ENCODE results near the gene LINS1.

Gene LINS1, protein sequence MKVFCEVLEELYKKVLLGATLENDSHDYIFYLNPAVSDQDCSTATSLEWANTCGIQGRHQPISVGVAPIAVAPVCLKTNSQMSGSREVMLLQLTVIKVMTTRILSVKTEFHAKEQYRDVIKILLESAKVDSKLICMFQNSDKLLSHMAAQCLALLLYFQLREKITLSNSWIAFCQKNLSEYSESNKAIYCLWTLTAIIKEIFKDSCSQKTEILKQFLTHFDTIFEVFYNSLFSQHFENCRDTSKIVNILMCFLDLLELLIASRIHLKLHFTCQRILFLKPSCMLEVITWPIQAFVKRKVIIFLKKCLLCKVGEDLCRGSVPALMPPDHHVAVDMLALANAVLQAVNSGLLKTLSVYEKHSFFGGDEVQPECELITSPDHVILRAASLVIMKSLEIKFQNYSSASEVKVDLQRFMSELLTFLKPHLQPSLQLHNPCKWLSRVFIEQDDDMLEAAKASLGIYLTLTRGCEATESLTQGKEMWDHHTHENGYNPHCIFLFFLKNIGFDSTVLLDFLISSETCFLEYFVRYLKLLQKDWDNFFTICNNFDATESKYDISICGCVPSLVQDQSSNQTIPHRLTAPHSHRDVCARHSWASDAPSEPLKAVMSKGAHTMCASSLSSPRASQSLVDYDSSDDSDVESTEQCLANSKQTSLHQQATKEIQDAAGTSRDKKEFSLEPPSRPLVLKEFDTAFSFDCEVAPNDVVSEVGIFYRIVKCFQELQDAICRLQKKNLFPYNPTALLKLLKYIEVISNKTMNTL

GRCh38 chr15:100602064-100602822 lies at the start of gene LINS1, which contains the start of gene ASB7:
TSS of gene LINS1 (minus strand) at chr15:100602184. CDS start at chr15:100580842, 21,342 bp downstream.
TSS of gene ASB7 (plus strand) at chr15:100602589. CDS start at chr15:100612217, 9,628 bp downstream.
- Histone ChIP-seq H3K4me3 (ENCODE audit: low read depth in 1 of 2, low read length in 2 of 2) (peak within 1 kb of the TSS; percentile 99), H3K9ac (ENCODE audit: low read depth in 1 of 2, low read length in 2 of 2) (peak within 1 kb of the TSS; percentile 92 to 94), H3K9me3 (ENCODE audit: control insufficient read depth in 1 of 2, low read length in 2 of 2) (no peaks in the 10 kb centered on the region), H3K27ac (ENCODE audit: low read depth, low read length) (peak within 1 kb of the TSS; percentile 70), H3K36me3 (ENCODE audit: control insufficient read depth in 1 of 2, insufficient read depth in 2 of 2, low read length in 2 of 2) (peaks cover 5 to 10% of the 10 kb centered on the region in 2 donors), H3K4me1 (ENCODE audit: control insufficient read depth in 1 of 2, insufficient read depth in 2 of 2, low read length in 2 of 2) (peaks cover 23 to 30% of the 10 kb centered on the region in 2 donors), H3K27me3 (ENCODE audit: control insufficient read depth in 1 of 2, insufficient read depth in 2 of 2, low read length in 2 of 2) (no peaks in the 10 kb centered on the region)

GRCh38 chr15:100651253-100651652 lies 49.3 kb upstream of the LINS1 start:
- no peaks in the 10 kb centered on the region for H3K9me3 ChIP-seq (ENCODE audit: control insufficient read depth in 1 of 2, low read length in 2 of 2)
- H3K9ac ChIP-seq (ENCODE audit: low read depth in 1 of 2, low read length in 2 of 2) = no peak overlapping the region
- no peaks in the 10 kb centered on the region for H3K4me1 ChIP-seq (ENCODE audit: control insufficient read depth in 1 of 2, insufficient read depth in 2 of 2, low read length in 2 of 2)
- no peaks in the 10 kb centered on the region for H3K27me3 ChIP-seq (ENCODE audit: control insufficient read depth in 1 of 2, insufficient read depth in 2 of 2, low read length in 2 of 2)
- no peak overlapping the region for H3K4me3 ChIP-seq (ENCODE audit: low read depth in 1 of 2, low read length in 2 of 2)
- no peak overlapping the region for H3K27ac ChIP-seq (ENCODE audit: low read depth, low read length)
- peaks cover 4 to 6% of the 10 kb centered on the region in 2 donors for H3K36me3 ChIP-seq (ENCODE audit: control insufficient read depth in 1 of 2, insufficient read depth in 2 of 2, low read length in 2 of 2)

- H3K4me1 ChIP-seq (ENCODE audit: control insufficient read depth in 1 of 2, insufficient read depth in 2 of 2, low read length in 2 of 2) = no peaks in the 10 kb centered on the region
- no peaks in the 10 kb centered on the region for H3K27me3 ChIP-seq (ENCODE audit: control insufficient read depth in 1 of 2, insufficient read depth in 2 of 2, low read length in 2 of 2)
- no peak overlapping the region for H3K9ac ChIP-seq (ENCODE audit: low read depth in 1 of 2, low read length in 2 of 2)
- H3K36me3 ChIP-seq (ENCODE audit: control insufficient read depth in 1 of 2, insufficient read depth in 2 of 2, low read length in 2 of 2) = peaks cover 4 to 6% of the 10 kb centered on the region in 2 donors
- no peaks in the 10 kb centered on the region for H3K9me3 ChIP-seq (ENCODE audit: control insufficient read depth in 1 of 2, low read length in 2 of 2)
- no peak overlapping the region for H3K4me3 ChIP-seq (ENCODE audit: low read depth in 1 of 2, low read length in 2 of 2)
- H3K27ac ChIP-seq (ENCODE audit: low read depth, low read length) = no peak overlapping the region
These were observed 48.7 kb upstream of the LINS1 start for GRCh38 chr15:100650685-100651084.

GRCh38 chr15:100648951-100649350 lies 47.0 kb upstream of the LINS1 start:
- no peak overlapping the region for H3K4me3 ChIP-seq (ENCODE audit: low read depth in 1 of 2, low read length in 2 of 2)
- H3K27me3 ChIP-seq (ENCODE audit: control insufficient read depth in 1 of 2, insufficient read depth in 2 of 2, low read length in 2 of 2) = no peaks in the 10 kb centered on the region
- H3K36me3 ChIP-seq (ENCODE audit: control insufficient read depth in 1 of 2, insufficient read depth in 2 of 2, low read length in 2 of 2) = peaks cover 4 to 10% of the 10 kb centered on the region in 2 donors
- H3K27ac ChIP-seq (ENCODE audit: low read depth, low read length) = no peak overlapping the region
- no peaks in the 10 kb centered on the region for H3K4me1 ChIP-seq (ENCODE audit: control insufficient read depth in 1 of 2, insufficient read depth in 2 of 2, low read length in 2 of 2)
- H3K9me3 ChIP-seq (ENCODE audit: control insufficient read depth in 1 of 2, low read length in 2 of 2) = no peaks in the 10 kb centered on the region
- H3K9ac ChIP-seq (ENCODE audit: low read depth in 1 of 2, low read length in 2 of 2) = no peak overlapping the region

DNA sequence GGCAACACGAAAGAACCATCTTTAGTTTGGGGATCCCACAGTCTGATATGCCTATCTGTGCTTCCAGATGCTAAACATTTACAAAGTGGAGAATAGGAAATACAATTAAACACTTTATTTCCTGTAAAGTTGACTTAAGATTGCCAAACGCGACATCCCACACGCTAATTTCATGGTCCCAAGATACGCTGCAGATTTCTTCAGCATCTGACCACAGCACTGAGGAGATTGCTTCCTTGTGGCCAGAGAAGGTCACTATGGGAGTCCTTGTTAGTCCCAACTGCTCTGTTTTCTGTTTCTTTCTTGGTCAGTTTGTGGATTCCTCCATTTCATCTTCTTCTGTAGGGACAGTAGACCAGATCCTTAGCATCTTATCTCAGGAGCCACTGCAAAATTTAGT lies 43.7 kb upstream of the LINS1 start:
- Histone ChIP-seq H3K9ac (ENCODE audit: low read depth in 1 of 2, low read length in 2 of 2) (no peak overlapping the region), H3K27ac (ENCODE audit: low read depth, low read length) (no peak overlapping the region)

DNA sequence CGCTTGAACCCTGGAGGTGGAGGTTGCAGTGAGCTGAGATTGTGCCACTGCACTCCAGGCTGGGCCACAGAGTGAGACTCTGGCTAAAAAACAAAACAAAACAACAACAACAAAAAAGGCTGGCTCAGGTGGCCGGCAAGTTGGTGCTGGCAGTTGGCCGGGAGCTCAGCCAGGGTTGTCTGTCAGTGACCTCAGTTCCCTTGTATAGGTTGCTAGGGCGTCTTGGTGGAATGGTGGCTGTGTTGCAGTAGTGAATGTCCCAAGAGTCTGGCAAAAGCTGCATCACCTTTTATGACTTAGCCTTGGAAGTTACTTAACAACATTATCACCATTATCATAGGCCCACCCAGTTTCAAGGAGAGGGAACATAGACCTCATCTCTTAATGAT lies 41.0 kb upstream of the LINS1 start:
- Histone ChIP-seq H3K9me3 (ENCODE audit: control insufficient read depth in 1 of 2, low read length in 2 of 2) (no peaks in the 10 kb centered on the region), H3K4me3 (ENCODE audit: low read depth in 1 of 2, low read length in 2 of 2) (no peak overlapping the region), H3K9ac (ENCODE audit: low read depth in 1 of 2, low read length in 2 of 2) (no peak overlapping the region), H3K27me3 (ENCODE audit: control insufficient read depth in 1 of 2, insufficient read depth in 2 of 2, low read length in 2 of 2) (no peaks in the 10 kb centered on the region), H3K27ac (ENCODE audit: low read depth, low read length) (no peak overlapping the region), H3K36me3 (ENCODE audit: control insufficient read depth in 1 of 2, insufficient read depth in 2 of 2, low read length in 2 of 2) (peaks cover 0 to 4% of the 10 kb centered on the region in 2 donors), H3K4me1 (ENCODE audit: control insufficient read depth in 1 of 2, insufficient read depth in 2 of 2, low read length in 2 of 2) (peaks cover 0 to 7% of the 10 kb centered on the region in 2 donors)

More for the DNA sequence above, 43.7 kb upstream of the LINS1 start:
- peaks cover 0 to 7% of the 10 kb centered on the region in 2 donors for H3K4me1 ChIP-seq (ENCODE audit: control insufficient read depth in 1 of 2, insufficient read depth in 2 of 2, low read length in 2 of 2)
- no peaks in the 10 kb centered on the region for H3K27me3 ChIP-seq (ENCODE audit: control insufficient read depth in 1 of 2, insufficient read depth in 2 of 2, low read length in 2 of 2)
- H3K36me3 ChIP-seq (ENCODE audit: control insufficient read depth in 1 of 2, insufficient read depth in 2 of 2, low read length in 2 of 2) = peaks cover 0 to 4% of the 10 kb centered on the region in 2 donors
- H3K9me3 ChIP-seq (ENCODE audit: control insufficient read depth in 1 of 2, low read length in 2 of 2) = no peaks in the 10 kb centered on the region
- no peak overlapping the region for H3K4me3 ChIP-seq (ENCODE audit: low read depth in 1 of 2, low read length in 2 of 2)

- Histone ChIP-seq H3K27ac (ENCODE audit: low read depth, low read length) (no peak overlapping the region), H3K27me3 (ENCODE audit: control insufficient read depth in 1 of 2, insufficient read depth in 2 of 2, low read length in 2 of 2) (no peaks in the 10 kb centered on the region), H3K9me3 (ENCODE audit: control insufficient read depth in 1 of 2, low read length in 2 of 2) (no peaks in the 10 kb centered on the region), H3K4me1 (ENCODE audit: control insufficient read depth in 1 of 2, insufficient read depth in 2 of 2, low read length in 2 of 2) (peaks cover 0 to 7% of the 10 kb centered on the region in 2 donors), H3K4me3 (ENCODE audit: low read depth in 1 of 2, low read length in 2 of 2) (no peak overlapping the region), H3K36me3 (ENCODE audit: control insufficient read depth in 1 of 2, insufficient read depth in 2 of 2, low read length in 2 of 2) (peaks cover 0 to 4% of the 10 kb centered on the region in 2 donors), H3K9ac (ENCODE audit: low read depth in 1 of 2, low read length in 2 of 2) (no peak overlapping the region)
These were observed 40.4 kb upstream of the LINS1 start for GRCh38 chr15:100642213-100642949.

- no peaks in the 10 kb centered on the region for H3K27me3 ChIP-seq (ENCODE audit: control insufficient read depth in 1 of 2, insufficient read depth in 2 of 2, low read length in 2 of 2)
- peaks cover 9 to 32% of the 10 kb centered on the region in 2 donors for H3K4me1 ChIP-seq (ENCODE audit: control insufficient read depth in 1 of 2, insufficient read depth in 2 of 2, low read length in 2 of 2)
- no peak overlapping the region for H3K4me3 ChIP-seq (ENCODE audit: low read depth in 1 of 2, low read length in 2 of 2)
- H3K9ac ChIP-seq (ENCODE audit: low read depth in 1 of 2, low read length in 2 of 2) = no peak overlapping the region
- no peaks in the 10 kb centered on the region for H3K36me3 ChIP-seq (ENCODE audit: control insufficient read depth in 1 of 2, insufficient read depth in 2 of 2, low read length in 2 of 2)
- H3K9me3 ChIP-seq (ENCODE audit: control insufficient read depth in 1 of 2, low read length in 2 of 2) = no peaks in the 10 kb centered on the region
- H3K27ac ChIP-seq (ENCODE audit: low read depth, low read length) = no peak overlapping the region
These were observed 36.3 kb upstream of the LINS1 start for GRCh38 chr15:100638177-100638730.

- Histone ChIP-seq H3K4me1 (ENCODE audit: control insufficient read depth in 1 of 2, insufficient read depth in 2 of 2, low read length in 2 of 2) (peaks cover 9 to 25% of the 10 kb centered on the region in 2 donors), H3K9ac (ENCODE audit: low read depth in 1 of 2, low read length in 2 of 2) (no peak overlapping the region), H3K27ac (ENCODE audit: low read depth, low read length) (no peak overlapping the region), H3K4me3 (ENCODE audit: low read depth in 1 of 2, low read length in 2 of 2) (peak overlapping the region in 1 of 2 donors; percentile 19), H3K9me3 (ENCODE audit: control insufficient read depth in 1 of 2, low read length in 2 of 2) (no peaks in the 10 kb centered on the region), H3K36me3 (ENCODE audit: control insufficient read depth in 1 of 2, insufficient read depth in 2 of 2, low read length in 2 of 2) (peaks cover 0 to 20% of the 10 kb centered on the region in 2 donors), H3K27me3 (ENCODE audit: control insufficient read depth in 1 of 2, insufficient read depth in 2 of 2, low read length in 2 of 2) (no peaks in the 10 kb centered on the region)
These were observed 33.6 kb upstream of the LINS1 start for GRCh38 chr15:100635406-100636071.

Measured in duodenal mucosa (tissue), 2 donors.